Thoracic aorta (tissue), 2 donors: ENCODE results near the gene ORMDL3. TPM values are rescaled to one million over a fixed set of nuclear protein-coding genes. Genes with fewer than 3 reads are reported as not detected.

Experiments
- ATAC-seq: fragments of 150-250 bp; one replicate; pipeline ENCODE4 v1.8.0; 2017; ENCODE audit warnings: low read depth; ENCODE audit not compliant: insufficient number of reproducible peaks, low FRiP score
- DNase-seq: peaks from one replicate; pipeline ENCODE4 v3.0.0-alpha.2; 2020; ENCODE audit warnings: low spot score
- H3K27ac ChIP-seq, 2 donors: fragments of 200-600 bp; sonication (generic); 1 replicate in 1 of 2; 2 replicates in 1 of 2; pipeline ENCODE4 v1.5.1; 2016; ENCODE audit warnings: mild to moderate bottlenecking in 2 of 2, moderate library complexity in 2 of 2
- H3K27me3 ChIP-seq: fragments of 200-600 bp; sonication (generic); replicated peaks from 2 replicates; pipeline ENCODE4 v1.6.0; 2016; ENCODE audit warnings: mild to moderate bottlenecking; ENCODE audit not compliant: insufficient read depth
- H3K36me3 ChIP-seq: fragments of 200-600 bp; sonication (generic); one replicate; pipeline ENCODE4 v1.5.1; 2016
- H3K4me1 ChIP-seq, 2 donors: fragments of 200-600 bp; sonication (generic); 1 replicate in 1 of 2; 2 replicates in 1 of 2; pipeline versions ENCODE4 v1.5.1 to v1.6.0; 2016; ENCODE audit warnings: low read depth in 2 of 2, mild to moderate bottlenecking in 1 of 2; ENCODE audit not compliant: control insufficient read depth in 1 of 2
- H3K4me3 ChIP-seq: fragments of 200-600 bp; sonication (generic); 2 replicates; pipeline ENCODE4 v1.5.1; 2016; ENCODE audit warnings: mild to moderate bottlenecking
- H3K9me3 ChIP-seq: fragments of 200-600 bp; sonication (generic); 2 replicates; pipeline ENCODE4 v1.5.1; 2016
- CTCF ChIP-seq: fragments of 200-600 bp; sonication (generic); IDR thresholded peaks from one replicate; pipeline ENCODE4 v1.5.1; 2019; ENCODE audit warnings: antibody characterized with exemption
- total RNA-seq, 2 donors: library from RNA; depleted of rRNA; stranded (reverse); fragments of >200 nt; gene quantifications; one replicate each; pipeline versions ENCODE4 v1.1.0 to v1.2.3, GENCODE V29; 2016

ORMDL3 gene
- total RNA-seq, 2 donors from 2014 or later: 43.3 to 64.0 TPM

- peaks cover 0 to 8% of the 10 kb centered on the region in 2 donors for H3K4me1 ChIP-seq
- H3K27me3 ChIP-seq: no peaks in the 10 kb centered on the region
- H3K9me3 ChIP-seq: no peaks in the 10 kb centered on the region
- no peak for ATAC-seq
- no peak for TF ChIP-seq CTCF
- H3K4me3 ChIP-seq: no peak overlapping the region
- no peak for DNase-seq
- H3K36me3 ChIP-seq: no peaks in the 10 kb centered on the region
- no peak overlapping the region for H3K27ac ChIP-seq
These were observed 6.9 kb upstream of the ORMDL3 start for GRCh38 chr17:39934324-39934723.

GRCh38 chr17:39933912-39934311, 6.5 kb upstream of the ORMDL3 start:
- no peak for DNase-seq
- H3K9me3 ChIP-seq: no peaks in the 10 kb centered on the region
- peak overlapping the region in 1 of 2 donors; percentile 1 for H3K27ac ChIP-seq
- H3K4me1 ChIP-seq: peaks cover 0 to 10% of the 10 kb centered on the region in 2 donors
- TF ChIP-seq CTCF: no peak
- no peak overlapping the region for H3K4me3 ChIP-seq
- no peaks in the 10 kb centered on the region for H3K36me3 ChIP-seq
- no peak for ATAC-seq
- H3K27me3 ChIP-seq: no peaks in the 10 kb centered on the region

- peaks cover 12 to 42% of the 10 kb centered on the region in 2 donors for H3K4me1 ChIP-seq
- no peaks in the 10 kb centered on the region for H3K27me3 ChIP-seq
- TF ChIP-seq CTCF: no peak
- ATAC-seq (peak; percentile 7), DNase-seq (no peak)
- H3K36me3 ChIP-seq: no peaks in the 10 kb centered on the region
- H3K27ac ChIP-seq: peak overlapping the region; percentile 90 to 97
- no peaks in the 10 kb centered on the region for H3K9me3 ChIP-seq
- peak overlapping the region; percentile 43 for H3K4me3 ChIP-seq
These were observed 2.4 kb upstream of the ORMDL3 start for GRCh38 chr17:39929646-39930407.

GRCh38 chr17:39928858-39929645, 1.7 kb upstream of the ORMDL3 start:
- H3K27me3 ChIP-seq: no peaks in the 10 kb centered on the region
- H3K4me1 ChIP-seq: peaks cover 12 to 46% of the 10 kb centered on the region in 2 donors

More at GRCh38 chr17:39928858-39929645, 1.7 kb upstream of the ORMDL3 start:
- Histone ChIP-seq H3K36me3 (no peaks in the 10 kb centered on the region), H3K4me3 (peak overlapping the region; percentile 93), H3K9me3 (no peaks in the 10 kb centered on the region), H3K27ac (peak overlapping the region; percentile 97 to 98)
- TF ChIP-seq CTCF: no peak
- ATAC-seq: peak; percentile 79
- no peak for DNase-seq
